ENCODE measurements around the gene WARS2. TPM values are rescaled to one million over a fixed set of nuclear protein-coding genes. Genes with fewer than 3 reads are reported as not detected.

The WARS2 gene
- total RNA-seq, 1 donor from 2014 or later: 9.5 TPM

DNA sequence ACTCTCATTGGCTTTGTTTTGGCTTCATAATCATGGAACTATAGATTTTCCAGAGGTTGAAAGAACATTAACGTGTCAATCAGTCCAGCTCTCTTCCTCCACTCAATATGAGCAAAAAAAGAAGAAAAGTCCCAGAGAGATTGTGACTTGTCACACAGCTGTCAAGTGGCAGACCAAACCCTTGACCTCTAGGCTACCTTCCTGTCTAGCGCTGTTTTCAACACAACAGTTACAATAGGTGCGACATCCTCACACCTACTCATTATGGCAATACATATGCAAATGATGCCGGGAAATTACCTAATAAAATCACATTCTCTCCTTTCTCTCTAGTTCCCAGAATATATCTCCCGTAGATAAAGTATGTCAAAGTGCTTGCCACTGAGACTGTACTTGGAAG is 1.1 kb downstream of the WARS2 start:
- H3K36me3 ChIP-seq: peaks cover 1% of the 10 kb centered on the region
- peak overlapping the region; percentile 78 for H3K4me3 ChIP-seq
- H3K27ac ChIP-seq (replicated peaks): peak overlapping the region; percentile 99
- no peak for DNase-seq
- no peaks in the 10 kb centered on the region for H3K27me3 ChIP-seq (ENCODE audit: low read depth)
- no peaks in the 10 kb centered on the region for H3K9me3 ChIP-seq (replicated peaks)
- intact Hi-C loops (cut with micrococcal nuclease): no loop called here
- H3K4me1 ChIP-seq: peaks cover 60% of the 10 kb centered on the region
- TF ChIP-seq, protein P1, sequence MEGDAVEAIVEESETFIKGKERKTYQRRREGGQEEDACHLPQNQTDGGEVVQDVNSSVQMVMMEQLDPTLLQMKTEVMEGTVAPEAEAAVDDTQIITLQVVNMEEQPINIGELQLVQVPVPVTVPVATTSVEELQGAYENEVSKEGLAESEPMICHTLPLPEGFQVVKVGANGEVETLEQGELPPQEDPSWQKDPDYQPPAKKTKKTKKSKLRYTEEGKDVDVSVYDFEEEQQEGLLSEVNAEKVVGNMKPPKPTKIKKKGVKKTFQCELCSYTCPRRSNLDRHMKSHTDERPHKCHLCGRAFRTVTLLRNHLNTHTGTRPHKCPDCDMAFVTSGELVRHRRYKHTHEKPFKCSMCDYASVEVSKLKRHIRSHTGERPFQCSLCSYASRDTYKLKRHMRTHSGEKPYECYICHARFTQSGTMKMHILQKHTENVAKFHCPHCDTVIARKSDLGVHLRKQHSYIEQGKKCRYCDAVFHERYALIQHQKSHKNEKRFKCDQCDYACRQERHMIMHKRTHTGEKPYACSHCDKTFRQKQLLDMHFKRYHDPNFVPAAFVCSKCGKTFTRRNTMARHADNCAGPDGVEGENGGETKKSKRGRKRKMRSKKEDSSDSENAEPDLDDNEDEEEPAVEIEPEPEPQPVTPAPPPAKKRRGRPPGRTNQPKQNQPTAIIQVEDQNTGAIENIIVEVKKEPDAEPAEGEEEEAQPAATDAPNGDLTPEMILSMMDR (IDR thresholded peaks at IDR 0.05; ENCODE audit: borderline replicate concordance): no peak

DNA sequence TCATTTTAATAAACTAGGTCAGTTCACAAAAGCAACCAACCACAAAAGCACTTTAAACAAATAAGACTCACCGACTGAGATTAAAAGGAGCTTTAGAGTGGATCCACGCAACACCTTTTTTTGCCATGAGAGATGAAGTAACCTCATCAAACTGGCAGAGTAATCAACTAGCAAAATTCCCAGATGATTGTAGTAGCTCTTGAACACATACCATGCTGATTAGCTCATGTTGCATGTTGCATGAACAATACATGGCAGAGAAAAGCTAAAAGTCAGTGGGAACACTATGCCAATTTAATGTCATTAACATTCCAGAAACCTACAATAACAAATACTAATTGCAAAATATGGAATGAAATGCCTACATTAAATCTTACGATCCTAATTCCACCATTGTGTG is 4.1 kb downstream of the WARS2 start:
- intact Hi-C loops (cut with micrococcal nuclease): no loop called here
- H3K4me1 ChIP-seq: peaks cover 60% of the 10 kb centered on the region

DNA sequence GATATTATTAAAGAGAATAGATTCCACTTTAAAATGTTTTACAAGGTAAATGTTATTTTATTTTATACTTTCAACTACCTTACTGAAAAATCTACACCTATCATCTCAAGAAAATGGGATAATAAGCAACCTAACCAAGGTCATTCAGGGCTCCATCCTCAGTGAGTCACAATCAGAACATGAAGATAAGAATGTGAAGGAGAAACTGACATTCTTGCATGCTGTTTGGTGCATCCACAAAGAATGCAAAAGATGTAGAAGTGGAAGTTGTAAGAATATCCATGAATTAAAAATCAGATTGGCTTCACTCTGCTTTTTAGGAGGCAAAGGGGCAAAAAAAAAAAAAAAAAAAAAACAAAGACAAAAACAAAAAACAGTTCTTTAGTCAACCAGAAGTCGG is 6.5 kb downstream of the WARS2 start:
- H3K4me3 ChIP-seq: no peak overlapping the region
- no peak for DNase-seq
- H3K9me3 ChIP-seq (replicated peaks): no peaks in the 10 kb centered on the region
- TF ChIP-seq, protein P1 (IDR thresholded peaks at IDR 0.05; ENCODE audit: borderline replicate concordance): no peak
- intact Hi-C loops (cut with micrococcal nuclease): no loop called here
- H3K27ac ChIP-seq (replicated peaks): no peak overlapping the region
- H3K27me3 ChIP-seq (ENCODE audit: low read depth): no peaks in the 10 kb centered on the region
- H3K36me3 ChIP-seq: no peaks in the 10 kb centered on the region
- peaks cover 42% of the 10 kb centered on the region for H3K4me1 ChIP-seq

More for the DNA sequence above, 4.1 kb downstream of the WARS2 start:
- Histone ChIP-seq H3K4me3 (no peak overlapping the region), H3K27me3 (ENCODE audit: low read depth) (no peaks in the 10 kb centered on the region), H3K27ac (replicated peaks) (peak overlapping the region; percentile 1), H3K36me3 (no peaks in the 10 kb centered on the region), H3K9me3 (replicated peaks) (no peaks in the 10 kb centered on the region)
- no peak for DNase-seq
- TF ChIP-seq, protein P1 (IDR thresholded peaks at IDR 0.05; ENCODE audit: borderline replicate concordance): no peak

DNA sequence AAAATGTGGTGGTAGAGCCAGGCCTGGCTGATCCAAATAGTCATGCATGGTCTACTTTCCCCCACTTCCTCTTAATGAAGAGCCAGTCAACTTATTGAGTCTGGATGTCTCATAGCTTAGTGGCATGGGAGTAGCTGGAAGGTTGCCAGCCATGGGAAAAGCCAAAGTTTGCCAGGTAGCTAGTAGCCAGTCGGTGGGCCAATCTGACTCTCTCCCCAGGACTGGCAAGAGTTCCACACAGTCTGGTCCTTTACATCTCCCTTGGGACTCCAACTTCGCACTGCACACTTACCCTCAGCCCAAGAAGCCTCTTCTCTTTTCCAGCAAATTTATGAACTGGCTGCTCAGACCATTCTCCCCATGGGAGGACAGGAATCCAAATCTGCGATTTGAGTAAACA is 8.3 kb downstream of the WARS2 start:
- peak; percentile 22 for DNase-seq
- Histone ChIP-seq H3K27me3 (ENCODE audit: low read depth) (no peaks in the 10 kb centered on the region), H3K4me1 (peaks cover 33% of the 10 kb centered on the region), H3K27ac (replicated peaks) (no peak overlapping the region), H3K9me3 (replicated peaks) (no peaks in the 10 kb centered on the region), H3K36me3 (no peaks in the 10 kb centered on the region), H3K4me3 (no peak overlapping the region)
- intact Hi-C loops (cut with micrococcal nuclease): no loop called here
- TF ChIP-seq, protein P1 (IDR thresholded peaks at IDR 0.05; ENCODE audit: borderline replicate concordance): no peak

DNA sequence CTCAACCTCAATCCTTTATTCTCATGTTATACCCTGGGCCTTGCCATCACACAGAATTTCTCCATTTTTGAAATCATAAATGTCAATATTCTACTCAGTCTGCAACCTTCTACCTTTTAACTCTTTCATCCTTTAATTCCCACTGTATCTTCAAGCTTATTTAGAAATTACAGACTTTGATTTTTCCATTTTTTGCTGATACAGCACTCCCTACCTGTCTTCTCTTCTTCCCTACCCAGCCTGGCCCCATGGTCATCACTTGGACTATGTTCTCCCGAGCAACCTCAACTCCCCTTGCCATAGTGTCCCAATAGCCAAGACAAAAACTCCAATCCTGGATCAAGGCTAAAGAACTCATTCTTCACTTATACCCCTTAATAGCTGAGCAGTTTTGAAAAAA is 14.6 kb downstream of the WARS2 start:
- intact Hi-C loops (cut with micrococcal nuclease): no loop called here

More for the DNA sequence above, 14.6 kb downstream of the WARS2 start:
- DNase-seq: no peak
- Histone ChIP-seq H3K4me1 (peaks cover 5% of the 10 kb centered on the region), H3K27ac (replicated peaks) (no peak overlapping the region), H3K4me3 (no peak overlapping the region), H3K36me3 (peaks cover 7% of the 10 kb centered on the region), H3K27me3 (ENCODE audit: low read depth) (no peaks in the 10 kb centered on the region), H3K9me3 (replicated peaks) (peaks cover 19% of the 10 kb centered on the region)
- TF ChIP-seq, protein P1 (IDR thresholded peaks at IDR 0.05; ENCODE audit: borderline replicate concordance): no peak
